SK-N-SH (cell line): ENCODE results near the gene CLEC3A. TPM values are rescaled to one million over a fixed set of nuclear protein-coding genes. Genes with fewer than 3 reads are reported as not detected.

ENCODE experiments used
- CTCF ChIA-PET: fragments of 300-600, 350-600 bp; formaldehyde crosslinking; extraction: SDS; loops from one replicate; lab custom pipeline; 2021; lab: Yijun Ruan, JAX
- POLR2A ChIA-PET: fragments of 350-600 bp; sonication (Branson Sonifier 250); formaldehyde crosslinking; extraction: SDS; loops from one replicate; lab custom pipeline; 2020; ENCODE audit warnings: antibody characterized with exemption, inconsistent platforms; lab: Yijun Ruan, JAX
- DNase-seq: peaks from one replicate; pipeline ENCODE4 v3.0.0; 2012
- H2AFZ ChIP-seq: fragments of 200-600 bp; sonication (generic); 2 replicates; pipeline ENCODE4 v1.8.1; 2016; ENCODE audit warnings: antibody characterized with exemption, mild to moderate bottlenecking, low read depth
- H3F3A ChIP-seq: fragments of 200-600 bp; sonication (generic); replicated peaks from 2 replicates; pipeline ENCODE3; 2016; ENCODE audit warnings: antibody characterized with exemption, mild to moderate bottlenecking; ENCODE audit not compliant: insufficient read depth
- H3K27ac ChIP-seq, 2 experiments: fragments of 200-500 bp in 1 of 2; fragments of 200-600 bp in 1 of 2; sonication (Bioruptor generic) in 1 of 2; sonication (generic), shearing (Covaris generic) in 1 of 2; 2 replicates each; pipeline versions ENCODE4 v1.5.1 to v1.6.1; 2014 to 2016; ENCODE audit warnings: low read depth in 2 of 2, inconsistent platforms in 1 of 2, low read length in 1 of 2, mild to moderate bottlenecking in 1 of 2, mixed read lengths in 1 of 2
- H3K27me3 ChIP-seq: fragments of 200-600 bp; sonication (generic), shearing (Covaris generic); 2 replicates; pipeline ENCODE4 v1.6.1; 2016; ENCODE audit warnings: mixed run types; ENCODE audit not compliant: insufficient read depth
- H3K36me3 ChIP-seq, 2 experiments: fragments of 200-500 bp in 1 of 2; fragments of 200-600 bp in 1 of 2; sonication (Bioruptor generic) in 1 of 2; sonication (generic) in 1 of 2; replicated peaks in 1 of 2; 2 replicates each; pipeline versions ENCODE3 to v1.5.1; 2014 to 2016; ENCODE audit warnings: low read length in 1 of 2, mild to moderate bottlenecking in 1 of 2; ENCODE audit not compliant: insufficient read depth in 2 of 2, control insufficient read depth in 1 of 2
- H3K4me1 ChIP-seq, 2 experiments: fragments of 200-500 bp in 1 of 2; fragments of 200-600 bp in 1 of 2; sonication (Bioruptor generic) in 1 of 2; sonication (generic), shearing (Covaris generic) in 1 of 2; 2 replicates each; pipeline versions ENCODE4 v1.5.1 to v1.6.1; 2014 to 2016; ENCODE audit warnings: low read depth in 1 of 2, low read length in 1 of 2, mixed run types in 1 of 2; ENCODE audit not compliant: insufficient read depth in 2 of 2, control insufficient read depth in 1 of 2
- H3K4me2 ChIP-seq: fragments of 200-600 bp; sonication (generic), shearing (Covaris generic); 2 replicates; pipeline ENCODE4 v1.6.1; 2017; ENCODE audit warnings: mixed run types
- H3K4me3 ChIP-seq, 2 experiments: fragments of 200-500 bp in 1 of 2; fragments of 200-600 bp in 1 of 2; sonication (Bioruptor generic) in 1 of 2; sonication (generic), shearing (Covaris generic) in 1 of 2; 2 replicates each; pipeline versions ENCODE4 v1.5.1 to v1.8.1; 2014 to 2016; ENCODE audit warnings: low read depth in 2 of 2, inconsistent platforms in 1 of 2, low read length in 1 of 2, mild to moderate bottlenecking in 1 of 2, mixed read lengths in 1 of 2, moderate library complexity in 1 of 2
- H3K79me2 ChIP-seq: fragments of 200-600 bp; sonication (generic); 2 replicates; pipeline ENCODE4 v1.8.1; 2017; ENCODE audit warnings: mild to moderate bottlenecking; ENCODE audit not compliant: insufficient read depth
- H3K9ac ChIP-seq: fragments of 200-600 bp; sonication (generic); 2 replicates; pipeline ENCODE4 v1.6.1; 2017; ENCODE audit warnings: mixed run types
- H3K9me2 ChIP-seq: fragments of 200-600 bp; sonication (generic); 2 replicates; pipeline ENCODE4 v1.6.1; 2017; ENCODE audit warnings: mixed run types
- H3K9me3 ChIP-seq: fragments of 200-600 bp; sonication (generic); 2 replicates; pipeline ENCODE4 v1.6.1; 2017; ENCODE audit warnings: mixed run types, mild to moderate bottlenecking, moderate library complexity
- H4K20me1 ChIP-seq: fragments of 200-600 bp; sonication (generic); 2 replicates; pipeline ENCODE4 v1.6.1; 2017; ENCODE audit warnings: mild to moderate bottlenecking, mixed run types; ENCODE audit not compliant: insufficient read depth
- ELF1 ChIP-seq: IDR thresholded peaks from 2 replicates; pipeline ENCODE4 v1.4.0; 2012
- EP300 ChIP-seq, 2 experiments: IDR thresholded peaks; 2 replicates each; pipeline versions ENCODE4 v1.4.0 to v1.6.1; 2012; ENCODE audit warnings: borderline replicate concordance in 1 of 2, low read depth in 1 of 2, low read length in 1 of 2
- FOXJ3 ChIP-seq: sonication (generic); formaldehyde crosslinking; IDR thresholded peaks from 2 replicates; pipeline ENCODE4 v1.5.1; 2020; ENCODE audit warnings: mild to moderate bottlenecking, missing genetic modification reagents
- FOXM1 ChIP-seq: IDR thresholded peaks from 2 replicates; pipeline ENCODE4 v1.4.0; 2012; ENCODE audit warnings: low read depth, mild to moderate bottlenecking
- GABPA ChIP-seq: IDR thresholded peaks from 2 replicates; pipeline ENCODE4 v1.4.0; 2012; ENCODE audit warnings: low read depth, mild to moderate bottlenecking
- JUND ChIP-seq: IDR thresholded peaks from 2 replicates; pipeline ENCODE4 v1.4.0; 2012
- MAX ChIP-seq: IDR thresholded peaks from 2 replicates; pipeline ENCODE4 v1.4.0; 2012; ENCODE audit warnings: low read depth
- MEF2A ChIP-seq: IDR thresholded peaks from 2 replicates; pipeline ENCODE4 v1.4.0; 2012; ENCODE audit warnings: low read depth, borderline replicate concordance
- NFIC ChIP-seq: IDR thresholded peaks from 2 replicates; pipeline ENCODE4 v1.4.0; 2012; ENCODE audit warnings: borderline replicate concordance
- RAD21 ChIP-seq: IDR thresholded peaks from 2 replicates; pipeline ENCODE4 v1.6.1; 2012; ENCODE audit warnings: mild to moderate bottlenecking, low read length
- RXRA ChIP-seq: IDR thresholded peaks from 2 replicates; pipeline ENCODE4 v1.4.0; 2012; ENCODE audit warnings: low read depth, mild to moderate bottlenecking, borderline replicate concordance
- SIN3A ChIP-seq: IDR thresholded peaks from 2 replicates; pipeline ENCODE4 v1.6.1; 2012; ENCODE audit warnings: low read depth, mild to moderate bottlenecking, low read length, moderate library complexity, borderline replicate concordance
- SMC3 ChIP-seq: IDR thresholded peaks from 2 replicates; pipeline ENCODE4 v1.6.1; 2012; ENCODE audit warnings: low read depth, low read length, improper control_type of control experiment
- TAF1 ChIP-seq: IDR thresholded peaks from 2 replicates; pipeline ENCODE4 v1.6.1; 2012; ENCODE audit warnings: low read depth, mild to moderate bottlenecking, low read length, moderate library complexity, borderline replicate concordance
- TCF12 ChIP-seq: IDR thresholded peaks from 2 replicates; pipeline ENCODE4 v1.4.0; 2012
- TEAD4 ChIP-seq: IDR thresholded peaks from 2 replicates; pipeline ENCODE4 v1.4.0; 2012; ENCODE audit warnings: mild to moderate bottlenecking, borderline replicate concordance; ENCODE audit not compliant: insufficient read depth
- YY1 ChIP-seq: IDR thresholded peaks from 2 replicates; pipeline ENCODE4 v1.4.0; 2012; ENCODE audit warnings: low read depth, mild to moderate bottlenecking
- ZBTB33 ChIP-seq: IDR thresholded peaks from 2 replicates; pipeline ENCODE4 v1.4.0; 2012; ENCODE audit warnings: low read depth, borderline replicate concordance
- WGBS: methylation state at CpG from one replicate; pipeline ENCODE4 v1.1.6; 2017; ENCODE audit warnings: low lambda C conversion rate; 5-methylcytosine and 5-hydroxymethylcytosine counted together
- polyA plus RNA-seq, 3 experiments: library from polyadenylated mRNA; depleted of rRNA; stranded (reverse); fragments of >200 nt; gene quantifications; 2 replicates each; pipeline ENCODE4 v1.2.3, GENCODE V29; 2012
- TF ChIP-seq, protein P1 (sequence below): IDR thresholded peaks from 2 replicates; pipeline ENCODE4 v1.6.1; 2012; ENCODE audit warnings: mild to moderate bottlenecking, low read depth, low read length, moderate library complexity
- TF ChIP-seq, protein P2 (sequence below): fragments of 150-350 bp; IDR thresholded peaks from 2 replicates; pipeline ENCODE4 v1.6.1; 2017; ENCODE audit warnings: antibody characterized with exemption, low read length, low read depth, borderline replicate concordance

Gene CLEC3A
- polyA plus RNA-seq, 1 of the 3 experiments (the other 2 are of a cell fraction): 0.03 TPM

DNA sequence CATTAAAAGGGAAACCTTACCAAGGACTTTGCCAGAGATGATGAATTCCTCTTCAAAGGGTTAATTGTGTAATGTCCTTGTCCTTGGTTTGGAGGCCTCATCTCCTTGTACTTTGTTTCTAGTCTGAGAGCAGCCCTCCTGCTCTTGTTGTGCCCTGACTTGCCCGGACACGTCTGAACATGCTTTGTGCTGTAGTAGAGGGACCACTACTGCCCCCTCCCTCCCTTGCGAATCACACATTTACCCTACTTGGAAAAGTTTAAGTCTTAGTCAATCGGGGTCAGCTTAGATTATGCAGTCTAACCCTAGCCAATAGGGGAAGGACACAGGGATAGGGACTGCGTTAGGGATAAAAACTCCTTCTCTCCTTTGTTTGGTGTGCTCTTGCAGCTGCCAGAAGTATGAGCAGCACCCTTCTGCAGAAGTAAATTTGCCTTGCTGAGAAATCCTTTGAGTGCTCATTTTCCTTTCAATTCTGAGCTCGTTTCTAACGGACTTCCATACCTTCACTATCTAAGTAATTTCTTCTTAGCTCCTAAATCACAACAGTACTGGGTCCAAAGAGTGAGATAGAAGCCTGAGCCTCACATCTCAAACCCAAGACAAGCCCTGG, 26.4 kb upstream of the CLEC3A start:
- CTCF ChIA-PET: interaction anchor here (0.9 to 1.1 kb wide), 2 partner anchors 336 to 414 kb away, joined by 3 to 4 read pairs; no protein-coding TSS in a partner anchor
- no peak overlapping the region for H3K4me2 ChIP-seq
- WGBS: 26% methylated on average over 7 of the region's 7 CpGs

GRCh38 chr16:77998350-77999023, 23.9 kb upstream of the CLEC3A start:
- POLR2A ChIA-PET: no interaction called here
- no peaks in the 10 kb centered on the region for H3K27me3 ChIP-seq
- DNase-seq: no peak
- CTCF ChIA-PET: interaction anchor here (1.1 kb wide), 1 partner anchor 339 kb away, joined by 3 read pairs; no protein-coding TSS in a partner anchor
- H3K4me3 ChIP-seq: no peak overlapping the region
- H3K4me2 ChIP-seq: no peak overlapping the region
- H3F3A ChIP-seq: no peaks in the 10 kb centered on the region
- no peaks in the 10 kb centered on the region for H3K36me3 ChIP-seq
- H3K4me1 ChIP-seq: no peaks in the 10 kb centered on the region; a peak in 1 of 4 replicates
- no peak overlapping the region for H3K27ac ChIP-seq
- WGBS: 42% methylated on average over 10 of the region's 10 CpGs
- peaks cover 6% of the 10 kb centered on the region for H3K9me3 ChIP-seq
- H3K79me2 ChIP-seq: no peaks in the 10 kb centered on the region
- H3K9me2 ChIP-seq: no peaks in the 10 kb centered on the region
- H2AFZ ChIP-seq: no peak overlapping the region
- no peaks in the 10 kb centered on the region for H4K20me1 ChIP-seq
- no peak overlapping the region for H3K9ac ChIP-seq
- TF ChIP-seq, protein P1, sequence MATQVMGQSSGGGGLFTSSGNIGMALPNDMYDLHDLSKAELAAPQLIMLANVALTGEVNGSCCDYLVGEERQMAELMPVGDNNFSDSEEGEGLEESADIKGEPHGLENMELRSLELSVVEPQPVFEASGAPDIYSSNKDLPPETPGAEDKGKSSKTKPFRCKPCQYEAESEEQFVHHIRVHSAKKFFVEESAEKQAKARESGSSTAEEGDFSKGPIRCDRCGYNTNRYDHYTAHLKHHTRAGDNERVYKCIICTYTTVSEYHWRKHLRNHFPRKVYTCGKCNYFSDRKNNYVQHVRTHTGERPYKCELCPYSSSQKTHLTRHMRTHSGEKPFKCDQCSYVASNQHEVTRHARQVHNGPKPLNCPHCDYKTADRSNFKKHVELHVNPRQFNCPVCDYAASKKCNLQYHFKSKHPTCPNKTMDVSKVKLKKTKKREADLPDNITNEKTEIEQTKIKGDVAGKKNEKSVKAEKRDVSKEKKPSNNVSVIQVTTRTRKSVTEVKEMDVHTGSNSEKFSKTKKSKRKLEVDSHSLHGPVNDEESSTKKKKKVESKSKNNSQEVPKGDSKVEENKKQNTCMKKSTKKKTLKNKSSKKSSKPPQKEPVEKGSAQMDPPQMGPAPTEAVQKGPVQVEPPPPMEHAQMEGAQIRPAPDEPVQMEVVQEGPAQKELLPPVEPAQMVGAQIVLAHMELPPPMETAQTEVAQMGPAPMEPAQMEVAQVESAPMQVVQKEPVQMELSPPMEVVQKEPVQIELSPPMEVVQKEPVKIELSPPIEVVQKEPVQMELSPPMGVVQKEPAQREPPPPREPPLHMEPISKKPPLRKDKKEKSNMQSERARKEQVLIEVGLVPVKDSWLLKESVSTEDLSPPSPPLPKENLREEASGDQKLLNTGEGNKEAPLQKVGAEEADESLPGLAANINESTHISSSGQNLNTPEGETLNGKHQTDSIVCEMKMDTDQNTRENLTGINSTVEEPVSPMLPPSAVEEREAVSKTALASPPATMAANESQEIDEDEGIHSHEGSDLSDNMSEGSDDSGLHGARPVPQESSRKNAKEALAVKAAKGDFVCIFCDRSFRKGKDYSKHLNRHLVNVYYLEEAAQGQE: no peak
- no peak for TF ChIP-seq ZBTB33
- TF ChIP-seq NFIC: no peak
- TF ChIP-seq GABPA: no peak
- no peak for TF ChIP-seq TAF1
- TF ChIP-seq FOXJ3 (CRISPR knock-in tag): no peak
- TF ChIP-seq RXRA: no peak
- no peak for TF ChIP-seq TCF12
- TF ChIP-seq YY1: no peak
- no peak for TF ChIP-seq EP300 (IDR thresholded peaks at IDR 0.05; ENCODE audit: borderline replicate concordance in 1 of 2, low read depth in 1 of 2, low read length in 1 of 2)
- TF ChIP-seq ELF1: no peak
- no peak for TF ChIP-seq SIN3A
- no peak for TF ChIP-seq JUND
- no peak for TF ChIP-seq FOXM1
- TF ChIP-seq MAX: no peak
- TF ChIP-seq MEF2A: no peak
- TF ChIP-seq RAD21: no peak
- no peak for TF ChIP-seq TEAD4
- TF ChIP-seq SMC3: no peak

More for the DNA sequence above, 26.4 kb upstream of the CLEC3A start:
- Histone ChIP-seq H4K20me1 (no peaks in the 10 kb centered on the region), H3F3A (no peaks in the 10 kb centered on the region), H3K9me3 (peaks cover 6% of the 10 kb centered on the region), H3K4me3 (no peak overlapping the region), H2AFZ (no peak overlapping the region), H3K4me1 (no peaks in the 10 kb centered on the region), H3K36me3 (no peaks in the 10 kb centered on the region), H3K9me2 (no peaks in the 10 kb centered on the region), H3K27me3 (no peaks in the 10 kb centered on the region), H3K27ac (no peak overlapping the region), H3K9ac (no peak overlapping the region), H3K79me2 (no peaks in the 10 kb centered on the region)
- POLR2A ChIA-PET: no interaction called here
- no peak for DNase-seq
- no peak for TF ChIP-seq JUND
- TF ChIP-seq, protein P2, sequence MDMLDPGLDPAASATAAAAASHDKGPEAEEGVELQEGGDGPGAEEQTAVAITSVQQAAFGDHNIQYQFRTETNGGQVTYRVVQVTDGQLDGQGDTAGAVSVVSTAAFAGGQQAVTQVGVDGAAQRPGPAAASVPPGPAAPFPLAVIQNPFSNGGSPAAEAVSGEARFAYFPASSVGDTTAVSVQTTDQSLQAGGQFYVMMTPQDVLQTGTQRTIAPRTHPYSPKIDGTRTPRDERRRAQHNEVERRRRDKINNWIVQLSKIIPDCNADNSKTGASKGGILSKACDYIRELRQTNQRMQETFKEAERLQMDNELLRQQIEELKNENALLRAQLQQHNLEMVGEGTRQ: no peak
